GM19043 (cell line): Measurements from ENCODE around the gene CTCF.
"Not testable (repeated sequence)": the region's sequence is repeated elsewhere in the genome, so short reads cannot be mapped to it uniquely, and the experiment has no call there.

ENCODE experiments used
- ATAC-seq: cut with Tn5 transposase; IDR thresholded peaks from one replicate; pipeline ENCODE4 v1.9.1; 2021; ENCODE audit warnings: low read depth; ENCODE audit not compliant: unreplicated experiment

CTCF gene

DNA sequence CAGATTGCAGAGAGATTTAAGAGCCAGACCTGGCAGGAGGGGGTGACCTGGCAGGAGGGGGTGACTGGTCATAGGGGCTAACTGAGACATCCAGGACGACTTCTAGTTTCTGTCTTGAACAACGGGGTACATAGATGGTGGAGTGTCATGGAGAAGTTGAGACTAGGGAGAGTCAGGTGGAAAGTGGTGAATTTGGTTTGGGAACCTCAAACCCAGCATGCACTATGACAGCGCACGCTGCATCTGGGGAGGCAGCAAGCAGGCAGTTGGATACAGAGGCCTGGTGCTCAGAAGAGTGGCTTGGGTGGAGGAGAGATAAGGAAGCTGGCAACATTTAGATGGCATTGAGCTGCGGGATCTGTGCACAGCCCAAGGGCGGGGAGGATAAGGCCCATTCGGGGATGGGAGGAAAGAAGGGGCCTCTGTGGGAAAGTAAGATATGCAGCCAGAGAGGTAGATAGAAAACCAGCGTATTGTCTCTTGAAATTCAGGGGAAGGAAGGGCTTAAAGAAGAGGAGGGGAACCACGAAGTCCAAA, 29.2 kb upstream of the CTCF start:
- no peak for ATAC-seq

DNA sequence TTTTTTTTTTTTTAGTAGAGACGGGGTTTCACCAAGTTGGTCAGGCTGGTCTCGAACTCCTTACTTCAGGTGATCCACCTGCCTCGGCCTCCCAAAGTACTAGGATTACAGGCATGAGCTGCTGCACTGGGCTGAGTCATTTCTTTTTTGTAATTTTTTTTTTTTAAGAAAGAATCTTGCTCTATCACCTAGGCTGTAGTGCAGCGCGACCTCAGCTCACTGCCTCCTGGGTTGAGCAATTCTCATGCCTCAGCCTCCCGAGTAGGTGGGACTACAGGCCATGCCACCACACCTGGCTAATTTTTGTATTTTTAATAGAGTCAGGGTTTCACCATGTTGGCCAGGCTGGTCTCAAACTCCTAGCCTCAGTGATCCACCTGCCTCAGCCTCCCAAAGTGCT, 28.3 kb upstream of the CTCF start:
- not testable (repeated sequence) for ATAC-seq

DNA sequence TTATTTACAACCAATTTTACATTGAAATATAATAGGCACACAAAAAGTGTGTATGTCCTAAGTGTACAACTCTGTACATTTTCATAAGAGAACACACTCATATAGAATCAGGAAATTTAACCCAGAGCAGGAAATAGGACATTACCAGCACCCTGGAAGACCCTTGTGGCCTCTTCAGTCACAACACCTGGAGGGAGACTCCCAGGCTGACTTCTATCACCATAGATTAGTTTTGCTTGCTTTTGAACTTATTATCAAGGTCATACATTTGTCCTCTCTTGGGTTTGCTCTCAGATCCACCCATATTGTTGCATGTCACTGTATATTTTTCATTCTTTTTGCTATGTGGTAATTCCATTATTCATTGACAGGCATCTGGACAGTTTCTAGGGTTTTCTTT, 27.9 kb upstream of the CTCF start:
- ATAC-seq = no peak

DNA sequence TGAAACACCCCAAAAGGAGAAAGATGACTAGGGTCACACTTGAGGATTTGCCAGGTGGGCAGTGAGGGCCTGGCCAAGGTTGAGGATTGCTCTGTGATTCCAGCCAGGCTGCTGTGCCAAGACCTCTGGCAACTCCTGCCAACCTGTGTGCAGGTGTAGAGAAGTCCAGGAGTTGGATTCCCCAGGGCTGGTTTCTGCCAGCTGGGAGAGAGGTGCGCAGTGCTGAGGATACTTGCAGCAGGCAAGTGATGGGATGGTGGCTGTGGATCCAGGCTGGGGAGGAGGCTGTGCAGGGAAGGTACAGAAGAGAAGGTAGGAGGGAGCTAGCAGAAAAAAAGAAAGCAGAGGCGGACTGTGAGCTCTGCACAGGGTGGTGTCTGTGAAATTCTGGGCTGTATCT, 27.1 kb upstream of the CTCF start:
- ATAC-seq = no peak

DNA sequence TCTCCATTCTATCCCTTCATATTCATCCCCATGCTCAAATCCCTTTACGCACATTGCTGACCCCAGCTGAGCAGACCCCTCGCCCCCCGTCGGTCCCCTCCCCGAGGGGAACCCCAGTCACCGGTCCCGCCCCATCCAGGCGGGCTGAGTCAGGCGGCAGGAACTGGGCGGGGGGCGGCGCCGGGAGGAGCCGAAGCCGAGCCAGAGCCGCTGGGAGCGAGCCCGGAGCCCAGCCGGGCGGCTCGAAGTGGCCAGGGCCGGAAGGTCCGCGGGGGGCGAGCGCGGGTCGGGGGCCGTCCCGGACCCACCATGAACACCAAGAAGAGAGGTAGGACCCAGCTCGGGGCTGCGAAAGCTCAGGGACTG, 25.1 kb upstream of the CTCF start:
- ATAC-seq = no peak

DNA sequence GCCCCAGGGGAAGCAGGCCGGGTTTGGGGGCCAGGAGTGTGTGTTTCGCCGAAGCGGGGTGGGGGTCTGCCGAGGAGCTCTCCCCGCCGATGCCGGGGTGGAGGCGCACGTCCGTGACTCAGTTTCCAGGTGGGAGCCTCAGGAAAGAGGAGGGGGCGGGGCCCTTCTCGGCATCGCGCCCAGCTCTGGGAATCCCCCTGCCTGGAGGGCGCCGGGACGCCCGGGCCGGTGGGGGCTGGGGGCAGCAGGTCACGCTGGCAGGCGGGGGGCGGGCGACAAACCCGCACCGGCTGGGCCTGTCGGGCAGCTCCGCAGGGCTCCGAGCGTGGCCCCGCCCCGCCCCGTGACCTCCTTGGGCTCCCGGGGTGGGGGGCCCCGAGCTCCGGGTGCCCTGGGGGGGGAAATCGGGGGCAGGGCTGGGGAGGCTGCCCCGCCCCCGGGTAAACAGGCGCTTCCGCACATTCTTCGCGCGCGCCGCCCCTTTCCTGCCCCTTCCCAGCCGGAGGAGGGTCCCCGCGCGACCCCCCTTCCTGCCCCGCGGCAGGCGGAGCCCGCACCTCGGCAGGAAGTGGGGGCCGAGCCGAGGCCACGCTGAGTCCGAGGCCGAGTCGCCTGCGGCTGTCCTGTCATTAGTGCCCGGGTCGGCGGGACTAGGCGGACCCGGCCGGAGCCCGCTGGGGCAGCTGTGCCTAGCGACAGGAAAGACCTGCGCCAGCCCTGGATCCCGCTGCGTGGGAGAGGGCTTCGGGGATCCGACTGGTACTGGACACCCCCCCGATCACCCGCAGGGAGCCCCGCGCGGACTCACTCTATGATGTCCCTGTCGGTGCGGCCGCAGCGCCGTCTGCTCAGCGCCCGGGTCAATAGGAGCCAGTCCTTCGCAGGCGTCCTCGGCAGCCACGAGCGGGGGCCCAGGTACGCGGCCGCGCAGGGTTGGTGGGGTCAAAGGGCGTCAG, 24.4 kb upstream of the CTCF start:
- ATAC-seq = no peak

DNA sequence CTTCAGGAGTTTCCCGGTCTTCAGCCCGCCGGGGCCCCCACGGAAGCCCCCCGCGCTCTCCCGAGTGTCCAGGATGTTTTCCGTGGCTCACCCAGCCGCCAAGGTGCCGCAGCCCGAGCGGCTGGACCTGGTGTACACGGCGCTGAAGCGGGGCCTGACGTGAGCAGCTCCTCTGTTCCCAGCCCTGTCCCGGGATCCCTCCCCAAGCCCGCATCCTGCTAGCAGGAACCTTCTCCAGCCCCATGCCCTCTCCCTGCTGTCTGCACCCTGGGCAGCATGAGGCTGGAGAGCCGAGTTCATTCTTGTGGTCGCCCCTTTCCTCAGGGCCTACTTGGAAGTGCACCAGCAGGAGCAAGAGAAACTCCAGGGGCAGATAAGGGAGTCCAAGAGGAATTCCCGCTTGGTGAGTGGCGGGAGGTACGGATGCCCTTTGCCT, 23.6 kb upstream of the CTCF start:
- no peak for ATAC-seq

DNA sequence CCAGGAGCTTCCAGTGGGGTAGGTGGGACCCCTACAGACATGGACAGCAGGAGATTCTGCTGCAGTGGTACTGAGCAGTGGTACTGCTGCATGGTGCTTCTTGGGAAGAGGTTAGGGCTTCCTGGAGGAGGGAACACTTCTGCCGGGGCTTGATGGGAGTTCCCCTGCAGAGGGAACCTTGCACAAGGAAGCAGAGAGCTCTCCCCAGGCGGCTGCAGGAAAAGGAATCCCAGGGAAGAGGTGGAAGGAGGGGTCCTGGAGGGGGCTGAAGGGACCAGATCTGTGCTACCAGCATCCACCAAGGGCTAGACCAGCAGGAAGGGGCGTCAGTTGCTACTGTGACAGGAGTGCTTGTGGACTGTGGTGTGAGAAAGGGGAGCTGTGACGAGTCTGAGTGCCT, 23.1 kb upstream of the CTCF start:
- no peak for ATAC-seq

DNA sequence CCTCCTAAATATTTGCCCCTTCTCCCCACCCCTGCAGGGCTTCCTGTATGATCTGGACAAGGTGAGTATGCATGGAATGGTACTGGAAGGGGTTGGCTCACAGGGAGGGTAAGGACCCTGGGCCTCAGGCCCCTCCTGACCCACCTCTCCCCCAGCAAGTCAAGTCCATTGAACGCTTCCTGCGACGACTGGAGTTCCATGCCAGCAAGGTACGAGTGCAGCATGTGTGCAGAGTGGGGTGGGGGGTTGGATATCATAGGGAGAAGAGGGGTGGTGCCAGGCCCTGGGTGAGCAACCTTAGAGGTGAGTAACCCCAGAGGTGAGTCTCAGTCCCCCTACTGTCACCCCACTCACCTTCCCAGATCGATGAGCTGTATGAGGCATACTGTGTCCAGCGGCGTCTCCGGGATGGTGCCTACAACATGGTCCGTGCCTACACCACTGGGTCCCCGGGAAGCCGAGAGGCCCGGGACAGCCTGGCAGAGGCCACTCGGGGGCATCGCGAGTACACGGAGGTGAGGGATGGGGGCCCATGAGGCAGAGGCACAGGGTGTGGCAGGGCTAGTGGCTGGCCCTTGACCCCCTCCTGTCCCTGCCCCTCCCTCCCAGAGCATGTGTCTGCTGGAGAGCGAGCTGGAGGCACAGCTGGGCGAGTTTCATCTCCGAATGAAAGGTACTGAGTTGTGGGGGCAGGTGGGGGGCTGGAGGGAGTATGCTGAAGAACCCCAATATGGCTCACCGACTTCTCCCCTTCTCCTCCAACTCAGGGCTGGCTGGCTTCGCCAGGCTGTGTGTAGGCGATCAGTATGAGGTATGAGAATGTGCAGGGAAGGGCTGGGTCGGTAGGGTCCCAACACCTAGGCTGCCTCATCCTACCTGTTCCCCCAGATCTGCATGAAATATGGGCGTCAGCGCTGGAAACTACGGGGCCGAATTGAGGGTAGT, 22.4 kb upstream of the CTCF start:
- no peak for ATAC-seq

DNA sequence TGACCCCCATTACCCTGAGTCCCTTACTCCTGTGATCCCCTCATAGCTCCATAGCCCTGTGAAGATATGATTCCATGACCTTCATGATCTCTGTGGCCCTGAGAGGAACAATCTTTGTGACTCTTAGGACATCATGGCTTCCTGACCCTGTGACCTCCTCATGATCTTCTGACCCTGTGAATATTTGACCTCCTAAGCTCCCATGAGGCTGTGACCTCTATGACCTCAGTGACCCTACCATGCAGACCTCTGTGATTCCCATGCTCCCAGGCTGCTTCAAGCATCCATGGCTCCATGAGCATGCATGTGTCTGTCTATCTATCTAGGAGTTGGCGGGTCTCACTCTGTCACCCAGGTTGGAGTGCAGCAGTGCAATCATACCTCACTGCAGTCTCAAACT, 21.6 kb upstream of the CTCF start:
- no peak for ATAC-seq

DNA sequence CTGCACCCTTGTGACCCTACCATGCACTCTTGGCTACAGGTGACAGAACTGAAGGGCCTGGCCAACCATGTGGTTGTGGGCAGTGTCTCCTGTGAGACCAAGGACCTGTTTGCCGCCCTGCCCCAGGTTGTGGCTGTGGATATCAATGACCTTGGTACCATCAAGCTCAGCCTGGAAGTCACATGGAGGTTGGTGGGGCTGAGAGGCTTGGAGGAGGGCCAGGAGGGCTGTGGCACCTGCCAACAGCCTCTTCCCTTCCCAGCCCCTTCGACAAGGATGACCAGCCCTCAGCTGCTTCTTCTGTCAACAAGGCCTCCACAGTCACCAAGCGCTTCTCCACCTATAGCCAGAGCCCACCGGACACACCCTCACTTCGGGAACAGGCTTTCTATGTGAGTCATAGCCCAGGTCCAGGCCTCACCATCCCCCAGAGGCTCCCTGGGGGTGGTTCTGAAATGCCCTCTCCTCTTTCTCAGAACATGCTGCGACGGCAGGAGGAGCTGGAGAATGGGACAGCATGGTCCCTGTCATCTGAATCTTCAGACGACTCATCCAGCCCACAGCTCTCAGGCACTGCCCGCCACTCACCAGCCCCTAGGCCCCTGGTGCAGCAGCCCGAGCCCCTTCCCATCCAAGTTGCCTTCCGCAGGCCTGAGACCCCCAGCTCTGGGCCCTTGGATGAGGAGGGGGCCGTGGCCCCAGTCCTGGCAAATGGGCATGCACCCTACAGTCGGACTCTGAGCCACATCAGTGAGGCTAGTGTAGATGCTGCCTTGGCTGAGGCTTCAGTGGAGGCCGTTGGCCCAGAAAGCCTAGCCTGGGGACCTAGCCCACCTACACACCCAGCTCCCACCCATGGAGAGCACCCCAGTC, 20.7 kb upstream of the CTCF start:
- no peak for ATAC-seq

DNA sequence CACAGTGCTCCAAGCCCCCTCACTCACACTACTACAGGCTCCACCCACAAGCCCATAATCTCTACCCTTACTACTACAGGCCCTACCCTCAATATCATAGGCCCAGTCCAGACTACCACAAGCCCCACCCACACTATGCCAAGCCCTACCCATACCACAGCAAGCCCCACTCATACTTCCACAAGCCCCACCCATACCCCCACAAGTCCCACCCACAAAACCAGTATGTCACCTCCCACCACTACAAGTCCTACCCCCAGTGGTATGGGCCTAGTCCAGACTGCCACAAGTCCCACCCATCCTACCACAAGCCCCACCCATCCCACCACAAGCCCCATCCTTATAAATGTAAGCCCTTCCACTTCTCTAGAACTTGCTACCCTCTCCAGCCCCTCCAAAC, 19.9 kb upstream of the CTCF start:
- ATAC-seq = no peak

DNA sequence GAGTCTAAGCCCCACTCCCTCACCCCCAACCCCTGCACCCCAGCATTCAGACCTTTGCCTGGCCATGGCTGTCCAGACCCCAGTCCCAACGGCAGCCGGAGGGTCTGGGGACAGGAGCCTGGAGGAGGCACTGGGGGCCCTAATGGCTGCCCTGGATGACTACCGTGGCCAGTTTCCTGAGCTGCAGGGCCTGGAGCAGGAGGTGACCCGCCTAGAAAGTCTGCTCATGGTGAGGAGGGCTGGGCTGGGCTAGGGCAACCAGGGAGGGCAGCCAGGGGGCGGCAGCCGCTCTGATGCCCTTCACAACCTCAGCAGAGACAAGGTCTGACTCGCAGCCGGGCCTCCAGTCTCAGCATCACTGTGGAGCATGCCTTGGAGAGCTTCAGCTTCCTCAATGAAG, 19.3 kb upstream of the CTCF start:
- no peak for ATAC-seq

DNA sequence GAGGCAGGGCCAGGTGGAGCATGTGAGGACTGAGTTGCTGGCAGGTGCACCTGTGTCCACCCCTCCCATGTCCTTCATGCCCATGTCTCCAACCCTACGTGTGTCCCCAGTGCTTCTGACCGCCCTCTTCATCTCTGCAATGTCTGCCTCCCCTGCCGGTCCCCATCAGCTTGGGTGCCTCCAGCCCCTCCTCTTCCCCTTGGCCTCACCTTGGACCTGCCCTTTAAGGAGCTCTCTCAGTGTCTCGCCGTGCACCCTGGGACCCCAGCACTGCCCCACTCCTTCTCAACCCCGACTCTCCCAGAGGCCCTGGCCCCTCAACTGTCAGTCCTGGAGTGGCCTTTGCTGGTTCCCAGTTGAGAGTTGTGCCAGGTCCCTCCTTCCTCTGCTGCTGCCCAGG, 18.7 kb upstream of the CTCF start:
- ATAC-seq = no peak

DNA sequence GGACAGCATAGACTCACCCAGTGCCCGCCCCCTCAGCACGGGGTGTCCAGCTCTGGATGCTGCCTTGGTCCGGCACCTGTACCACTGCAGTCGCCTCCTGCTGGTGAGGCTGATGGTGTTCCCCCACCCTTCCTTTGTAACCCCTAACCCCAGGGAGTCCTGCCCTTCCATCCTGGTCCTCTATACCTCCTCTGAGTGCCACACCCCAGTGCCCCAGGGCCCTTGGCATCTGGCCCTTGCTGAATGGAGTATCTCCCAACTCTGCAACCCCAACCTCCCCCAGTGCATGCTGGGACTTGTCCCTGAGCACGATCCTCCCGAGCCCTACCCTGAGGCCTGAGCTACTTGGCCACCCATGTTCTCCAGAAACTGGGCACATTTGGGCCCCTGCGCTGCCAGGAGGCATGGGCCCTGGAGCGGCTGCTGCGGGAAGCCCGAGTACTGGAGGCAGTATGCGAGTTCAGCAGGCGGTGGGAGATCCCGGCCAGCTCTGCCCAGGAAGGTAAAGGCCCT, 17.9 kb upstream of the CTCF start:
- no peak for ATAC-seq

DNA sequence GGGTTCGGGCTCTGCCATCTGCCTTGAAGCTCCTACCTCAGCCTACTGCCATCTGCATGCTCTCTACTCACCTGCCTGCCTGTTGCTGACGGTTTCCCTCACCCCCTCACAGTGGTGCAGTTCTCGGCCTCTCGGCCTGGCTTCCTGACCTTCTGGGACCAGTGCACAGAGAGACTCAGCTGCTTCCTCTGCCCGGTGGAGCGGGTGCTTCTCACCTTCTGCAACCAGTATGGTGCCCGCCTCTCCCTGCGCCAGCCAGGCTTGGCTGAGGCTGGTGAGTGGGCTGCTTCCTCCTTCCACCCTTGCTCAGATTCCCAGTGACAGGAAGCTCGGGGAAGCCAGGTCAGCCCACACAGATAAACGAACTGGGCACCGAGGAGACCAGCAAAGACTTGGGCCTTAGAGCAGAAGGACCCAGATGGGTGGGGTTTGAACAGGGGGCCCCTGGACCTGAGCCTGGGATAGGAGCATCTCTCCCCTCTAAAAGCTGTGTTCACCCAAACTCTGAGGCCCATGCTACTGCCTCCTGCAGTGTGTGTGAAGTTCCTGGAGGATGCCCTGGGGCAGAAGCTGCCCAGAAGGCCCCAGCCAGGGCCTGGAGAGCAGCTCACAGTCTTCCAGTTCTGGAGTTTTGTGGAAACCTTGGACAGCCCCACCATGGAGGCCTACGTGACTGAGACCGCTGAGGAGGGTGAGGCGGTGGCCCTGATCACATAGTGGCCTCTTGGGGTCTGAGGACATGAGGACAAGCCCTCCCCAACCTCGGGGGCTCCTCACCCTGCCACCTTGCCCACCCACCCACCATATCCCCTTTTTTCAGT, 17.3 kb upstream of the CTCF start:
- ATAC-seq = no peak

DNA sequence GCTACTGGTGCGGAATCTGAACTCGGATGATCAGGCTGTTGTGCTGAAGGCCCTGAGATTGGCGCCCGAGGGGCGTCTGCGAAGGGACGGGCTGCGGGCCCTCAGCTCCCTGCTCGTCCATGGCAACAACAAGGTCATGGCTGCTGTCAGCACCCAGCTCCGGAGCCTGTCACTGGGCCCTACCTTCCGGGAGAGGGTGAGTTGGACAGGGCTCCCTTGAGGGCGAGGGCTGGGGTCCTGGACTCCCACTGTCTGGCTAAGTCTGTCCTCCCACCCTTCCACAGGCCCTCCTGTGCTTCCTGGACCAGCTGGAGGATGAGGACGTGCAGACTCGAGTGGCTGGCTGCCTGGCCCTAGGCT, 16.7 kb upstream of the CTCF start:
- no peak for ATAC-seq

DNA sequence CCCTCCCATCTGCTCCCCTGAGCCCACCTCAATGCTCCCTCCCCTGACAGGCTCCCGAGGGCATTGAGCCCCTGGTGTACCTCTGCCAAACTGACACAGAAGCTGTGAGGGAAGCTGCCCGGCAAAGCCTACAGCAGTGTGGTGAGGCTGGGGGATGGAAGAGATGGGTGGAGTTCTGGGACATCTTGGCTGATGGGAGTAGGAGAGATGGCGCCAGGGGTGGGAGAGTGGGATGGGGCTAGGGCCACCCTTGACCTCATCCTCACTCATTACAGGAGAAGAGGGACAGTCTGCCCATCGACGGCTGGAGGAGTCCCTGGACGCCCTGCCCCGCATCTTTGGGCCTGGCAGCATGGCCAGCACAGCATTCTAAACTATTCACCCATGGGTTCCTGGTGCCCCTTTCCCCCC, 16.2 kb upstream of the CTCF start:
- ATAC-seq = no peak

DNA sequence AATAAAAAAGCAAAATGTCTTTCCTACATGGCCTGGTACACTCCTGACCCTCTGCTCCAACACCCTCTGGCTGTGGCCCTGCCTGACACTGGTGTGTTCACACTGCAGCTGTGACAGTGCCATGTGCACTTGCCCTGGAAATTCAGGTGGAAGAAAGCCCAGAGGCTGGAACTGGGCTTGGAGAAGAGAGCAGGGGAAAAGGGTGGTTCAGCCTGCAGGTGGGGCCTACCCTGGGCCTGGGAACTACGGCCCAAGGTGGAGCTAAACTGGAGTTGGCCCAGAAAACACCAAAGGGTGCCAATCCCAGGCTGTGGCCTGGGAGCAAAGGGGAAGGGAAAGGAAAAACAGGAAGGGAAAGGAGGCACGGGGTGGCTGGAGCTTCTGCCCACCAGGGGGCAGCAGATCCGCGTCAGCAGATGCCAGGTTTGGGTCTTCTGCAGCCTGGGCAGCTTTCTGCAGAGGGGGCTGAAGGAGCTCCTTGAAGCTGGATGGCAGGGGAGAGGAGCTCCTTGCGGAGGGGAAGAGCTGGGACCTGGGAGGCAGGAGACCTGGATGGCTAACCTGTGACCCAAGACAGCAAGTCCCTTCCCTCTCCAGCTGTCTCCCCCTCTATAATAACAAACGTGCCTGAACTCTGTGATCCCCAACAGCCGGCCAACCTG, 15.4 kb upstream of the CTCF start:
- ATAC-seq = no peak
